Psoas muscle (tissue), 8 donors: ENCODE data around the gene ME3. TPM values are rescaled to one million over a fixed set of nuclear protein-coding genes. Genes with fewer than 3 reads are reported as not detected.
"Not testable (repeated sequence)": the region's sequence is repeated elsewhere in the genome, so short reads cannot be mapped to it uniquely, and the experiment has no call there.

ENCODE experiments used
- ATAC-seq, 4 donors: fragments of 200-7000 bp; cut with Tn5 transposase; one replicate each; pipeline ENCODE4 v1.9.1; 2020; ENCODE audit warnings: moderate library complexity in 3 of 4, mild to moderate bottlenecking in 2 of 4
- DNase-seq, 2 donors: peaks; one replicate each; pipeline ENCODE4 v3.0.0-alpha.2; 2020
- H3K27ac ChIP-seq: fragments of 200-600 bp; one replicate; pipeline ENCODE4 v1.8.0; 2022
- H3K27me3 ChIP-seq, 3 donors: fragments of 200-600 bp in 1 of 3; one replicate each; pipeline versions ENCODE4 v1.6.1 to v1.8.0; 2013 to 2022; ENCODE audit warnings: low read length in 2 of 3, mild to moderate bottlenecking in 2 of 3, moderate library complexity in 1 of 3; ENCODE audit not compliant: insufficient read depth in 3 of 3
- H3K36me3 ChIP-seq, 2 donors: fragments of 200-600 bp in 1 of 2; one replicate each; pipeline versions ENCODE4 v1.6.1 to v1.8.0; 2013 to 2022; ENCODE audit warnings: low read depth in 1 of 2, mild to moderate bottlenecking in 1 of 2, moderate library complexity in 1 of 2; ENCODE audit not compliant: insufficient read depth in 1 of 2
- H3K4me1 ChIP-seq: fragments of 200-600 bp; one replicate; pipeline ENCODE4 v1.8.0; 2022
- H3K4me3 ChIP-seq: fragments of 200-600 bp; one replicate; pipeline ENCODE4 v1.8.0; 2022; ENCODE audit warnings: mild to moderate bottlenecking
- H3K9me3 ChIP-seq: fragments of 200-600 bp; one replicate; pipeline ENCODE4 v1.8.0; 2022
- CTCF ChIP-seq: fragments of 200-600 bp; IDR thresholded peaks from one replicate; pipeline ENCODE4 v1.8.0; 2022; ENCODE audit warnings: antibody characterized with exemption
- WGBS, 3 donors: extraction: QIAGEN DNeasy Blood & Tissue Kit; methylation state at CpG; one replicate each; pipeline versions ENCODE4 v1.1.6 to v1.1.7; 2013; 5-methylcytosine and 5-hydroxymethylcytosine counted together
- intact Hi-C, 2 donors: fragments of 100-400 bp; cut with DNase I; formaldehyde crosslinking; loops; one replicate each; pipeline versions ENCODE4 v1.11.0 to v1.14.2; 2022
- polyA plus RNA-seq, 3 donors: library from polyadenylated mRNA; stranded (reverse); fragments of 200-250 nt; gene quantifications; one replicate each; pipeline ENCODE4 v1.2.3, GENCODE V29; 2013
- total RNA-seq, 4 donors: library from RNA; stranded (reverse); fragmentation: NEBNext Ultra II Directional in 2 of 4; extraction: Animal tissue kit (Norgen Biotek cat#: 25700) in 2 of 4; gene quantifications; one replicate each; pipeline versions ENCODE4 v1.2.1 to v1.2.4, GENCODE V29; 2021 to 2023
- donor health status: healthy with polysubstance abuse.
- donor health status: DM: no; HTN: no; CAD: no; lungs with moderate emphysema.
- donor health status: Bipolar disorder and iron deficiency.
- donor health status: healthy.
- donor health status: DM: yes; HTN: yes; CAD: no.
- donor health status: DM: no; HTN: no; CAD: no.
- donor health status: DM: no; HTN: no; CAD: no.
- donor health status: DM: yes; HTN: yes; CAD: no.

The ME3 gene
- total and polyA plus RNA-seq, 7 donors, result 5.1 to 19.5 (median 11.2) TPM

GRCh38 chr11:86660088-86660487, 12.3 kb downstream of the ME3 start:
- intact Hi-C loops, result no loop called here
- Histone ChIP-seq H3K4me3 (no peak overlapping the region), H3K27me3 (no peaks in the 10 kb centered on the region), H3K4me1 (peaks cover 15% of the 10 kb centered on the region), H3K36me3 (no peaks in the 10 kb centered on the region), H3K9me3 (no peaks in the 10 kb centered on the region), H3K27ac (no peak overlapping the region)
- TF ChIP-seq CTCF, result no peak
- ATAC-seq, result peak; percentile 49 to 75 (median 66)
- 34 to 62% (median 51%) methylated on average over 2 of the region's 2 CpGs for WGBS, 3 donors
- no peak for DNase-seq

DNA sequence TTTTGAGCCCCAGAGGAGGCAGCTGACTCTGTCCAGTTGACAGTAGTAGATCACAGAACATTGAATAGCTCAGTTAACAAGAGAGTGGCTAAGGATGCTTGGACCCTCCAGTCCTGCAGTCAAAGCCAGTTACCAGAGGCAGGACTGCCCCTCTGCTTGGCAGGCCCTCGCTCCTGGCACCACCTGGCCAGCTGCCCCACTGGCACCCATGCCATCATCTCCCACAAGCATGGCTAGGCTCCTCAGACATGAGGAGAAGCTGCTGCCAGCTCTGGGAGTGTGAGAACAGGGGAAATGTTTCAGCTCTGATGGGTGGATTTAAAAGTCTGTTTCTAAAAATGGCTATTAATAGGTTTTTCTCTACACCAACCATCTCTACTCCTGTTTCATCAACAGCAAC, 13.9 kb downstream of the ME3 start:
- intact Hi-C loops, result no loop called here
- DNase-seq (no peak), ATAC-seq (peak in 3 of 4 donors; percentile 17 to 32 (median 30))
- Histone ChIP-seq H3K4me3 (no peak overlapping the region), H3K27me3 (no peaks in the 10 kb centered on the region), H3K27ac (no peak overlapping the region), H3K9me3 (no peaks in the 10 kb centered on the region), H3K36me3 (no peaks in the 10 kb centered on the region), H3K4me1 (peaks cover 15% of the 10 kb centered on the region)
- WGBS, 3 donors, result 17 to 37% (median 30%) methylated on average over 1 of the region's 1 CpG
- TF ChIP-seq CTCF, result no peak

DNA sequence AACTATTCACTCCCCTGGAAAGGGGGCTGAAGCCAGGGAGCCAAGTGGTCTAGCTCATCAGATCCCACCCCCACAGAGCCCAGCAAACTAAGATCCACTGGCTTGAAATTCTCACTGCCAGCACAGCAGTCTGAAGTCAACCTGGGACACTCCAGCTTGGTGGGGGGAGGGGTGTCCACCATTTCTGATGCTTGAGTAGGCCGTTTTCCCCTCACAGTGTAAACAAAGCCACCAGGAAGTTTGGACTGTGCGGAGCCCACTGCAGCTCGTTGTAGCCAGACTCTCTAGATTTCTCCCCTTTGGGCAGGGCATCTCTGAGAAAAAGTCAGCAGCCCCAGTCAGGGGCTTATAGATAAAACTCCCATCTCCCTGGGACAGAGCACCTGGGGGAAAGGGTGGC, 27.2 kb downstream of the ME3 start:
- H3K27me3 ChIP-seq, intact Hi-C loops, ATAC-seq, H3K4me1 ChIP-seq, H3K9me3 ChIP-seq, DNase-seq, H3K27ac ChIP-seq, H3K36me3 ChIP-seq, H3K4me3 ChIP-seq: not testable (repeated sequence)
- WGBS, 3 donors, result 64 to 83% (median 77%) methylated on average over 3 of the region's 3 CpGs

DNA sequence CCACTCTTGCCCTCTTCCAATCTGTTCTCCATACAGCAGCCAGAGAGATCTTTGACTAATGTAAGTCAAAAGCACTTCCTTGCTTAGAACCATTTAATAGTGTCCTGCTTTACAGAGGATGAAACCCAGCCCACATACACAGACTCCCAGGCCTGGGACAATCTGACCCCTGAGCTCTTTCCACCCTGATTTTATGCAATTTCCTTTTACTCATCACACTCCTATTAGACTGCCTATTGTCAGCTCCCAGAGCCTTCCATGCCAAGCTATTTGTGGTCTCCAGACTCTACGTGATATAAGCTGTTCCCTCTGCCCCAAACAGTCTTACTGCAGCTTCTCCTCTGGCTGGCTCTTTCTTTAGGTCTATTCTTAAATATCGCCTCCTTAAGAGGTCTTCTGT, 28.1 kb downstream of the ME3 start:
- 86 to 92% (median 90%) methylated on average over 2 of the region's 2 CpGs for WGBS, 3 donors
- ATAC-seq (no peak), DNase-seq (no peak)
- Histone ChIP-seq H3K4me1 (no peaks in the 10 kb centered on the region), H3K27me3 (no peaks in the 10 kb centered on the region), H3K27ac (no peak overlapping the region), H3K4me3 (no peak overlapping the region), H3K9me3 (no peaks in the 10 kb centered on the region), H3K36me3 (no peaks in the 10 kb centered on the region)
- TF ChIP-seq CTCF, result no peak
- intact Hi-C loops, result no loop called here

DNA sequence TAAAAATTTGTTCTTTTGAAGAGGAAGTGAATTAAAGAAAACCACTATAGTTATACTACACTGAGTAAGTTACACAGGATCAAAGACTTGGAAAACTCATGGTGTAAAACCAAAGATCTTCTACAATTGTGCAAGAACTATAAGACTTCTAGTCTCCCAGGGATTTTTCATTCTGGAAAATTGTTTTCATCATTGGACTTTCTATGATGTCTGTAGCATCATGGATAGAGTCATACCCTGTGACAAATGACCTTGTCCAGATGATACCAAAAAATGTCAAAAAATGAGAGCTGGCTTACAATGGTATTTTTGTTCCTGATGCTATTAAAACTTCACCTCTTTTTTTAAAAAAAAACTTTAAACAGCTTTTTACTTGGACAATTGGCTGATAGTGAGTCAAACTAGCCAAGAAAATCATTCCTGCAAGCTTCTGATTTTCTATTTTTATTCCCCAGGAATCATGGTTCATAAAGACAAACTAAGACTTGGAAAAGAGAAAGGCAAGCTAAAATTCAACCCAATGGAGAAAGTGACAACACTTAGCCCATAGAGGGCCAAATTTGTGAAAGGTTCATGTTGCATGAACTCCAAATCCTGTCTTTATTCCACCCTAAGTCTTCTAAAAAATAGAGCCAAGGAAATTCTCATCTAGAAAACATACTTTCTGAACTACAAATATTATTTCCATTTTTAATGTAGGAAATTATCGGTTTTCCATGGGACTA, 30.7 kb downstream of the ME3 start:
- DNase-seq (no peak), ATAC-seq (no peak)
- no peak for TF ChIP-seq CTCF
- Histone ChIP-seq H3K4me3 (no peak overlapping the region), H3K36me3 (no peaks in the 10 kb centered on the region), H3K9me3 (no peaks in the 10 kb centered on the region), H3K4me1 (no peaks in the 10 kb centered on the region), H3K27me3 (no peaks in the 10 kb centered on the region), H3K27ac (no peak overlapping the region)
- intact Hi-C loops, result no loop called here
- 76 to 85% (median 81%) methylated on average over 1 of the region's 1 CpG for WGBS, 3 donors
